Uterus (tissue), 2 donors: ENCODE data around the gene USP40.

Experiments used
- POLR2A ChIP-seq, 2 donors: fragments of 450-650 bp; IDR thresholded peaks; one replicate each; pipeline ENCODE4 v1.6.1; 2016; ENCODE audit warnings: antibody characterized with exemption in 2 of 2, mild to moderate bottlenecking in 1 of 2, moderate library complexity in 1 of 2
- TF ChIP-seq, protein P1 (sequence below), 4 experiments: fragments of 200-600 bp in 2 of 4; fragments of 450-650 bp in 2 of 4; sonication (generic) in 2 of 4; IDR thresholded peaks; one replicate each; pipeline ENCODE4 v1.5.1; 2016 to 2019; ENCODE audit warnings: antibody characterized with exemption in 4 of 4, mild to moderate bottlenecking in 2 of 4, moderate library complexity in 1 of 4

DNA sequence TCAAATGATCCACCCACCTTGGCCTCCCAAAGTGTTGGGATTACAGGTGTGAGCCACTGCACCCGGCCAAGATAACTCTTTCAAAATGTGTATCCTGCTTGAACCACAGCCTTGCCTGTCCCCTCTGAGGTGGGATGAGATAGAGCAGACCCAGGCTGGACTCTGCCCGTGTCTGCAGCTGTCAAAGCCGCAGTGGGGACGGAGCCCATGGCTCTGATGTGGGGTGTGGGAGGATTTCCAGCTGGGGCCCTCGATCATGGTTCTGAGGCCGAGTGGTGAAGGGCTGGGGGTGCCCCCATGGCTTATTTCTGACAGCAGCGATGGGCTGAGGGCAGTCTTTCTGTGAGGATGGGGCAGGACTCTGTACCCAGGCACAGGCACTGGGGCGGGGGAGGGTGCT lies 107.8 kb downstream of the USP40 start:
- no peak for TF ChIP-seq POLR2A (IDR thresholded peaks at IDR 0.05)
- TF ChIP-seq, protein P1, sequence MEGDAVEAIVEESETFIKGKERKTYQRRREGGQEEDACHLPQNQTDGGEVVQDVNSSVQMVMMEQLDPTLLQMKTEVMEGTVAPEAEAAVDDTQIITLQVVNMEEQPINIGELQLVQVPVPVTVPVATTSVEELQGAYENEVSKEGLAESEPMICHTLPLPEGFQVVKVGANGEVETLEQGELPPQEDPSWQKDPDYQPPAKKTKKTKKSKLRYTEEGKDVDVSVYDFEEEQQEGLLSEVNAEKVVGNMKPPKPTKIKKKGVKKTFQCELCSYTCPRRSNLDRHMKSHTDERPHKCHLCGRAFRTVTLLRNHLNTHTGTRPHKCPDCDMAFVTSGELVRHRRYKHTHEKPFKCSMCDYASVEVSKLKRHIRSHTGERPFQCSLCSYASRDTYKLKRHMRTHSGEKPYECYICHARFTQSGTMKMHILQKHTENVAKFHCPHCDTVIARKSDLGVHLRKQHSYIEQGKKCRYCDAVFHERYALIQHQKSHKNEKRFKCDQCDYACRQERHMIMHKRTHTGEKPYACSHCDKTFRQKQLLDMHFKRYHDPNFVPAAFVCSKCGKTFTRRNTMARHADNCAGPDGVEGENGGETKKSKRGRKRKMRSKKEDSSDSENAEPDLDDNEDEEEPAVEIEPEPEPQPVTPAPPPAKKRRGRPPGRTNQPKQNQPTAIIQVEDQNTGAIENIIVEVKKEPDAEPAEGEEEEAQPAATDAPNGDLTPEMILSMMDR (IDR thresholded peaks at IDR 0.05), result no peak
